ENCODE measurements around the gene DEPDC4. TPM values are rescaled to one million over a fixed set of nuclear protein-coding genes. Genes with fewer than 3 reads are reported as not detected.

The DEPDC4 gene
- total and polyA plus RNA-seq, 2 of the 13 experiments (the other 11 are each of a cell fraction or from before 2014, with no cell fraction given), result 2.2 to 5.7 TPM

DNA sequence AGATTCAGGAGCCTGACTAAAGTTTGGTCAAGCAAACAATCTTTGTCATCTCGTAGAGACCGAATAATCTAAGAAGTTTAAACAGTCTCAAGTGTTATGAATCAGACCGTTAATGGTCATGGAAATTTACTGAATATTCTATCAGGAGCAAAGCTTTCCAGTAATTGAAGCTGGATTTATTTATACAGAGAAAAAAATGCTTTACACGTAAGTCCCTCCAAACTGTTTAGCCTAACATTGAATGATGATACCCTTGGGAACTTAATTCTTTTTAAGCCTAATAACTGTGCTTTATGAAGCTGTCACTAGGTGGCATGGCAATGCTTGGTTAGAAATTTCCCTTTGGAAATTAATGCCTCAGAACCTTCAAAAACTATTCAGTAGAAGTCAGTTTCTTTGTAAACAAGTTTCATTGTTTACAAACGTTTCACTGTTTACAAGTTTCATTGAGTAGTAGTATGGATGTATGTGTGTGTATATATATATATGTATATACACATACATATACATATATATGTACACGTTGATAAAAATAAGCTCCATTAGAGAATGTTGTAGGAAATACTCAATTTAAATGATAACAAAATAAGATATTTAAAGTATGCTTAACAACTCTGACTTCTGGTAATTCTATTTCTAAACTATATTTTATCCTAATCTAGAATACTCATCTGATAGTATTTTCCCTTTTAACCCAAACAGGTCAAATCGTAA is 32.1 kb downstream of the DEPDC4 start (continued):
- no peak for TF ChIP-seq SRSF4 (IDR thresholded peaks at IDR 0.05; ENCODE audit: low read depth, low read length, poor library complexity, severe bottlenecking)

DNA sequence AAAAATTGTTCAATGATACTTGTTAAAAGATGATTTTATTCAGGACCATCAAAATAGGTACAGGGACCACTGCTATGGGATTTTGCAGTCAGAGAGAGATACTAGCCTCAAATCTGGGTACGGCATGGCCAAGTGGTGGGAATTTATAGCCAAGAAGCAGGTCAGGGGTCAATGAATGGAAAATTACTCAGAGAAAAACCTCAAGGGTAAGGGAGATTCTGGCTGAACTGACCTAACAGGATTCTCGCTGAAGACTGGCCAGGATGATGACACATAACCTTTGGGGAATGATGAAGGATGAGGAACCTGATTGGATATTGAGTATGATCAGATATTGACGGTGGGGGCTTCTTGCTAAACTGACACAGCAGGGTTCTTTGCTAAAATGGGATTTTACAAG is 32.7 kb downstream of the DEPDC4 start:
- Histone ChIP-seq H2AFZ (ENCODE audit: low read length) (no peak overlapping the region), H3K4me1 (ENCODE audit: insufficient read depth, low read length) (peaks cover 4% of the 10 kb centered on the region), H4K20me1 (ENCODE audit: insufficient read depth, low read length) (no peaks in the 10 kb centered on the region), H3K79me2 (ENCODE audit: insufficient read depth, low read length) (no peaks in the 10 kb centered on the region), H3K36me3 (replicated peaks in 1 of 2; ENCODE audit: control insufficient read depth in 1 of 2, insufficient read depth in 2 of 2, low read length in 2 of 2) (no peaks in the 10 kb centered on the region), H3K9me3 (ENCODE audit: low read length) (no peaks in the 10 kb centered on the region), H3K27ac (ENCODE audit: extremely low read length, insufficient read depth, low read length) (no peak overlapping the region), H3K4me2 (ENCODE audit: low read depth, low read length) (no peak overlapping the region), H3K27me3 (ENCODE audit: control insufficient read depth in 1 of 2, insufficient read depth in 2 of 2, low read length in 2 of 2) (no peaks in the 10 kb centered on the region), H3K9ac (ENCODE audit: insufficient read depth, low read depth, low read length) (no peak overlapping the region), H3K4me3 (replicated peaks in 1 of 3; ENCODE audit: insufficient read depth in 1 of 3, low read depth in 2 of 3, low read length in 3 of 3) (no peak overlapping the region)
- no TSS peak for BruUV-seq (replicated peaks)
- POLR2A ChIA-PET, result no interaction called here
- intact Hi-C loops (cut with micrococcal nuclease; ENCODE audit: unreplicated experiment) (loop anchor here (2.0 to 5.0 kb wide), 4 partner anchors 47 to 503 kb away; no protein-coding TSS in a partner anchor), in situ Hi-C loops (cut with HindIII; ENCODE audit: extremely low pct_ligation_motif_present, low pct_unique_long_range_greater_than_20kb) (no loop called here)
- 72% methylated on average over 3 of the region's 3 CpGs for WGBS (ENCODE audit: low lambda C conversion rate)
- no peak for DNase-seq (ENCODE audit: low spot score)
- CTCF ChIA-PET (ENCODE audit: low intra/inter-chr PET ratio, low total read pairs), result interaction anchor here (0.8 kb wide), 1 partner anchor 320 kb away, joined by 3 read pairs; no protein-coding TSS in a partner anchor
- no peak for ATAC-seq
- no peak for FAIRE-seq
- TF ChIP-seq, protein P1, sequence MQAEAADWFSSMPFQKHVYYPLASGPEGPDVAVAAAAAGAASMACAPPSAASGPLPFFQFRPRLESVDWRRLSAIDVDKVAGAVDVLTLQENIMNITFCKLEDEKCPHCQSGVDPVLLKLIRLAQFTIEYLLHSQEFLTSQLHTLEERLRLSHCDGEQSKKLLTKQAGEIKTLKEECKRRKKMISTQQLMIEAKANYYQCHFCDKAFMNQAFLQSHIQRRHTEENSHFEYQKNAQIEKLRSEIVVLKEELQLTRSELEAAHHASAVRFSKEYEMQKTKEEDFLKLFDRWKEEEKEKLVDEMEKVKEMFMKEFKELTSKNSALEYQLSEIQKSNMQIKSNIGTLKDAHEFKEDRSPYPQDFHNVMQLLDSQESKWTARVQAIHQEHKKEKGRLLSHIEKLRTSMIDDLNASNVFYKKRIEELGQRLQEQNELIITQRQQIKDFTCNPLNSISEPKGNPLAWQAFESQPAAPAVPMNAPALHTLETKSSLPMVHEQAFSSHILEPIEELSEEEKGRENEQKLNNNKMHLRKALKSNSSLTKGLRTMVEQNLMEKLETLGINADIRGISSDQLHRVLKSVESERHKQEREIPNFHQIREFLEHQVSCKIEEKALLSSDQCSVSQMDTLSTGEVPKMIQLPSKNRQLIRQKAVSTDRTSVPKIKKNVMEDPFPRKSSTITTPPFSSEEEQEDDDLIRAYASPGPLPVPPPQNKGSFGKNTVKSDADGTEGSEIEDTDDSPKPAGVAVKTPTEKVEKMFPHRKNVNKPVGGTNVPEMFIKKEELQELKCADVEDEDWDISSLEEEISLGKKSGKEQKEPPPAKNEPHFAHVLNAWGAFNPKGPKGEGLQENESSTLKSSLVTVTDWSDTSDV (CRISPR knock-in tag; IDR thresholded peaks at IDR 0.05), result no peak
- TF ChIP-seq, protein P2, sequence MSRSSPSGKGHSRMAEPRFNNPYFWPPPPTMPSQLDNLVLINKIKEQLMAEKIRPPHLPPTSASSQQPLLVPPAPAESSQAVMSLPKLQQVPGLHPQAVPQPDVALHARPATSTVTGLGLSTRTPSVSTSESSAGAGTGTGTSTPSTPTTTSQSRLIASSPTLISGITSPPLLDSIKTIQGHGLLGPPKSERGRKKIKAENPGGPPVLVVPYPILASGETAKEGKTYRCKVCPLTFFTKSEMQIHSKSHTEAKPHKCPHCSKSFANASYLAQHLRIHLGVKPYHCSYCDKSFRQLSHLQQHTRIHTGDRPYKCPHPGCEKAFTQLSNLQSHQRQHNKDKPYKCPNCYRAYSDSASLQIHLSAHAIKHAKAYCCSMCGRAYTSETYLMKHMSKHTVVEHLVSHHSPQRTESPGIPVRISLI (CRISPR knock-in tag; IDR thresholded peaks at IDR 0.05; ENCODE audit: borderline replicate concordance), result no peak
- TF ChIP-seq, protein P3, sequence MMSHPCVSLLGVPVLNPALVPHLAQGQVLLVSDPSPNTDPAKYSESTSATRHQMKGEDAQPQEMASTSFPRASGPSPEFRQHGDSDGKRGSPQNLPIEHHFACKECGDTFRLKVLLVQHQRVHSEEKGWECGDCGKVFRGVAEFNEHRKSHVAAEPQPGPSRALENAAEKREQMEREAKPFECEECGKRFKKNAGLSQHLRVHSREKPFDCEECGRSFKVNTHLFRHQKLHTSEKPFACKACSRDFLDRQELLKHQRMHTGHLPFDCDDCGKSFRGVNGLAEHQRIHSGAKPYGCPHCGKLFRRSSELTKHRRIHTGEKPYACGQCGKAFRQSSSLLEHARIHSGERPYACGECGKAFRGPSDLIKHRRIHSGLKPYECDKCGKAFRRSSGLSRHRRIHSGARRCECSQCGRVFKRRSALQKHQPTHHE (CRISPR knock-in tag; IDR thresholded peaks at IDR 0.05; ENCODE audit: borderline replicate concordance), result no peak
- no peak for TF ChIP-seq ZFP82 (CRISPR knock-in tag; IDR thresholded peaks at IDR 0.05; ENCODE audit: borderline replicate concordance)
- TF ChIP-seq, protein P4, sequence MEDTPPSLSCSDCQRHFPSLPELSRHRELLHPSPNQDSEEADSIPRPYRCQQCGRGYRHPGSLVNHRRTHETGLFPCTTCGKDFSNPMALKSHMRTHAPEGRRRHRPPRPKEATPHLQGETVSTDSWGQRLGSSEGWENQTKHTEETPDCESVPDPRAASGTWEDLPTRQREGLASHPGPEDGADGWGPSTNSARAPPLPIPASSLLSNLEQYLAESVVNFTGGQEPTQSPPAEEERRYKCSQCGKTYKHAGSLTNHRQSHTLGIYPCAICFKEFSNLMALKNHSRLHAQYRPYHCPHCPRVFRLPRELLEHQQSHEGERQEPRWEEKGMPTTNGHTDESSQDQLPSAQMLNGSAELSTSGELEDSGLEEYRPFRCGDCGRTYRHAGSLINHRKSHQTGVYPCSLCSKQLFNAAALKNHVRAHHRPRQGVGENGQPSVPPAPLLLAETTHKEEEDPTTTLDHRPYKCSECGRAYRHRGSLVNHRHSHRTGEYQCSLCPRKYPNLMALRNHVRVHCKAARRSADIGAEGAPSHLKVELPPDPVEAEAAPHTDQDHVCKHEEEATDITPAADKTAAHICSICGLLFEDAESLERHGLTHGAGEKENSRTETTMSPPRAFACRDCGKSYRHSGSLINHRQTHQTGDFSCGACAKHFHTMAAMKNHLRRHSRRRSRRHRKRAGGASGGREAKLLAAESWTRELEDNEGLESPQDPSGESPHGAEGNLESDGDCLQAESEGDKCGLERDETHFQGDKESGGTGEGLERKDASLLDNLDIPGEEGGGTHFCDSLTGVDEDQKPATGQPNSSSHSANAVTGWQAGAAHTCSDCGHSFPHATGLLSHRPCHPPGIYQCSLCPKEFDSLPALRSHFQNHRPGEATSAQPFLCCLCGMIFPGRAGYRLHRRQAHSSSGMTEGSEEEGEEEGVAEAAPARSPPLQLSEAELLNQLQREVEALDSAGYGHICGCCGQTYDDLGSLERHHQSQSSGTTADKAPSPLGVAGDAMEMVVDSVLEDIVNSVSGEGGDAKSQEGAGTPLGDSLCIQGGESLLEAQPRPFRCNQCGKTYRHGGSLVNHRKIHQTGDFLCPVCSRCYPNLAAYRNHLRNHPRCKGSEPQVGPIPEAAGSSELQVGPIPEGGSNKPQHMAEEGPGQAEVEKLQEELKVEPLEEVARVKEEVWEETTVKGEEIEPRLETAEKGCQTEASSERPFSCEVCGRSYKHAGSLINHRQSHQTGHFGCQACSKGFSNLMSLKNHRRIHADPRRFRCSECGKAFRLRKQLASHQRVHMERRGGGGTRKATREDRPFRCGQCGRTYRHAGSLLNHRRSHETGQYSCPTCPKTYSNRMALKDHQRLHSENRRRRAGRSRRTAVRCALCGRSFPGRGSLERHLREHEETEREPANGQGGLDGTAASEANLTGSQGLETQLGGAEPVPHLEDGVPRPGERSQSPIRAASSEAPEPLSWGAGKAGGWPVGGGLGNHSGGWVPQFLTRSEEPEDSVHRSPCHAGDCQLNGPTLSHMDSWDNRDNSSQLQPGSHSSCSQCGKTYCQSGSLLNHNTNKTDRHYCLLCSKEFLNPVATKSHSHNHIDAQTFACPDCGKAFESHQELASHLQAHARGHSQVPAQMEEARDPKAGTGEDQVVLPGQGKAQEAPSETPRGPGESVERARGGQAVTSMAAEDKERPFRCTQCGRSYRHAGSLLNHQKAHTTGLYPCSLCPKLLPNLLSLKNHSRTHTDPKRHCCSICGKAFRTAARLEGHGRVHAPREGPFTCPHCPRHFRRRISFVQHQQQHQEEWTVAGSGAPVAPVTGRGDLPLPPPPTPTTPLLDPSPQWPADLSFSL (CRISPR knock-in tag; IDR thresholded peaks at IDR 0.05), result no peak
- no peak for TF ChIP-seq RXRB (CRISPR knock-in tag; IDR thresholded peaks at IDR 0.05; ENCODE audit: borderline replicate concordance)
- TF ChIP-seq, protein P5, sequence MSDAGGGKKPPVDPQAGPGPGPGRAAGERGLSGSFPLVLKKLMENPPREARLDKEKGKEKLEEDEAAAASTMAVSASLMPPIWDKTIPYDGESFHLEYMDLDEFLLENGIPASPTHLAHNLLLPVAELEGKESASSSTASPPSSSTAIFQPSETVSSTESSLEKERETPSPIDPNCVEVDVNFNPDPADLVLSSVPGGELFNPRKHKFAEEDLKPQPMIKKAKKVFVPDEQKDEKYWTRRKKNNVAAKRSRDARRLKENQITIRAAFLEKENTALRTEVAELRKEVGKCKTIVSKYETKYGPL (CRISPR knock-in tag; IDR thresholded peaks at IDR 0.05), result no peak
